Mucosa of gallbladder (tissue), 1 donor: ENCODE results near the gene PKD1L1. TPM values are rescaled to one million over a fixed set of nuclear protein-coding genes. Genes with fewer than 3 reads are reported as not detected.
"Not testable (repeated sequence)": the region's sequence is repeated elsewhere in the genome, so short reads cannot be mapped to it uniquely, and the experiment has no call there.

Experiments used
- DNase-seq: peaks from one replicate; pipeline ENCODE4 v3.0.0-alpha.2; 2020; ENCODE audit warnings: low spot score
- total RNA-seq: library from RNA; stranded (reverse); gene quantifications from one replicate; pipeline ENCODE4 v1.2.1, GENCODE V29; 2021
- donor health status: DM: no; HTN: no; CAD: no.

Gene PKD1L1
- total RNA-seq, 1 donor from 2014 or later = 0.20 TPM

DNA sequence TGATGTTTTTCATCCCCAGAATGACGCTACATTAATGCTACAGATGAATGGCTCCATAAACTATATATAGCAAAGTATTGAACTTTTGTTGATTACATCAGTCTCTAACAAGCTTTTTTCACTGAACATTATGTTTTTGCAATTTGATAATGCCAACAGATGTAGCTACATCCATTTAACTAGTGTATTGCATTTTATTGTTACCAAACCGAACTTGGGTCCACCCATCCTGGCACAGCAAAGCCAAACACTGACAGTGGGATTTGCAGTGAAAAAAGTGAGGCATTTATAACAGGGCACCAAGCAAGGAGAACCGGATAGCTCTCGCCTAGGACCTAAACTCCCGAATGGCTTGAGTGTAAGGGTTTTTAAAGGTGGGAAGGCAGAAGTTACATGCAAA lies 183.5 kb downstream of the PKD1L1 start:
- DNase-seq = no peak

- peak; percentile 32 for DNase-seq
Measured at GRCh38 chr7:47763063-47763974, 184.9 kb downstream of the PKD1L1 start.

GRCh38 chr7:47762746-47763062 lies 185.6 kb downstream of the PKD1L1 start:
- no peak for DNase-seq

DNA sequence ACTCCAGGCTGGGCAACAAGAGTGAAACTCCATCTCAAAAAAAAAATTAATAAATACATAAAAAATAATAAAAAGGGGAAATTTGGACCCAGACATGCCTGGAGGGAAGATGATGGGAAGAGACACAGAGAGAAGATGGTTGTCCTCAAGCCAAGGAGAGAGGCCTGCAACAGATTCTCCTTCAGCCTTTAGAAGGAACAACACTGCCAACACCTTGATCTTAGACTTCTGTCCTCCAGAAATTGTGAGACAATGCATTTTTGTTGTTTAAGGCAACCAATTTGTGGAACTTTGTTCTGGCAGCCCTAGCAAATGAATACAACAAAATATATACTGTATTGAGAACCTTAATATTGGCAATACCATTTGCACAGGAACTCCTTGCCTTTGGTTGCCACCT lies 186.1 kb downstream of the PKD1L1 start:
- no peak for DNase-seq

- no peak for DNase-seq
Measured at GRCh38 chr7:47759056-47759706, 189.1 kb downstream of the PKD1L1 start.

DNA sequence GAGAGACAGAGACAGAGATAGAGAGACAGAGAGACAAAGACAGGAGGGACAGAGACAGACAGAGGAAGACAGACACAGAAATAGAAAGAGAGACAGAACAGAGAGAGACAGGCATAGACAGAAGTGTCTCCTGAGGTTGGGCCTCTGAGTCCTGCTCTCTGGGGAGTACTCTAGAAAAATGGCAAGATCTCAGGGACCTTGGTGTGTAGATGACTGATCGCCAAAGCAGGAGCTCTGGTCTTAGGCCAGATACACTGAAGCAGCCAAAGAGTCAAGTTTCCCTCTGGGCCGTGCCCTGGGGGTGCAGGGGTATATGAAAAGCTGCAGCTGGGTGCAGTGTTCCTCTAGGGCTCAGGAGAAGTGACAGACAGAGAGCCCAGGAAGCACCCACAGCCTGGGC lies 189.7 kb downstream of the PKD1L1 start:
- DNase-seq = no peak

DNA sequence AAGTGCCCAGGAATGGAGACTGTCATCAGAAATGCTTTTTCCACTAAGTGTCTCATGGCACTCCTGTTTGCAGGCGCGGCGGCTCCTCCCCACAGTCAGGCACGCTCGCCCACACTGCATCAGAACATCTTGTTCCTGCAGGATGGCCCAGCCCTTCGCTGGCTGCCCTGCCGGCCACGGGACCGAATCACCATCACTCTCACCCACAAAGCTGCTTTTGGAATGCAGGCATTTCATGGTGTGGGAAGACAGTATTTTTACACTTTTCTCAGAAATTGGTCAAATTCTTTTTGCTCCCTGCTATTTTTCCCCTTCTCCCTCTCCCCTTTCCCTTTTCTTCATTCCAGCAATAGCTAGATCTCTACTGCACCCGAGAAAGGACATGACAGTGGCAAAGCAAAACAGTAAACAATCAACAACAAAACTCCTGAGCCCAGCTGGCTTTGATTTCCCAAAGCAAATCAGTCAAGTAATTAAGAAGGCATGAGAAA lies 190.3 kb downstream of the PKD1L1 start:
- peak; percentile 69 for DNase-seq

GRCh38 chr7:47756636-47757035 lies 191.6 kb downstream of the PKD1L1 start:
- DNase-seq = no peak

- no peak for DNase-seq
Measured at GRCh38 chr7:47755248-47755647, 193.0 kb downstream of the PKD1L1 start.

GRCh38 chr7:47751724-47752123 lies 196.5 kb downstream of the PKD1L1 start:
- not testable (repeated sequence) for DNase-seq

DNA sequence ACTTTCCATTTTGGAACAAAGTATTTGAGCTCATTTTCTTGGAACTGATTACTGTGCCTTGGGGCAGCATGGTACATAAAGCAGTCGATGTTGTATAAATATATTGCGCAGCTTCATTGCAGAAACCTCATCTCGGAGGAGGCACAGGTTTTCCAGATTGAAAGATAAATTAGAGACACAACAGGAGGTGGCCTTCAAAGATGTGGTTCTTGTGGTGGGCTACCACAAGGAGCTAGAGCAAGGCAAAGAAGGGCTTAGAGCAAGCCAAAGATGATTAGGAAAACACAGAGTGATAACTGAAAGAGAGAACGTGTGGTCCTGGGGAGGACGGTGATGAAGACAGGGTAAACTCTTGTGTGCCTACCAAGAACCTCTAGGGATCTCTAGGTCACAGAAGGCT lies 197.2 kb downstream of the PKD1L1 start:
- DNase-seq = no peak

DNA sequence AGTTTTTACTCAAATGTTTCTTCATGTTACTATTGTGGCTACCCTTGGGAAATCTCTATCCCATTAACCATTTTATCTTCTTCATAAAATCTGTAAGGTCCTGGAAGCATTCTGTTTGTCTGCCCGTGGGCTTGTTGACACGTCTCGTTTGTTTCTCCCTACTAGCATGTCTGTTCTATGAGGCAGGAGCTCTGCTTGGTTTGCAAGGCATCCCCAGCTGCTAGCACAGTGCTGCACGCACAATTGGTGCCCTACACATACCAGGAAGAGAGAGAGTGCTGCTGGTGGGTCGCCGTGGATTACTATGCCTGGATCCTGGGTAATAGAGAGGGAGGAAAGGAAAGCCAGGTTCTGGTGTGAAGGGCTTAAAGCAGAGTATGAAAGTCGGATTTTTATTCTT lies 200.2 kb downstream of the PKD1L1 start:
- DNase-seq = no peak

GRCh38 chr7:47747160-47747559 lies 201.1 kb downstream of the PKD1L1 start:
- no peak for DNase-seq

DNA sequence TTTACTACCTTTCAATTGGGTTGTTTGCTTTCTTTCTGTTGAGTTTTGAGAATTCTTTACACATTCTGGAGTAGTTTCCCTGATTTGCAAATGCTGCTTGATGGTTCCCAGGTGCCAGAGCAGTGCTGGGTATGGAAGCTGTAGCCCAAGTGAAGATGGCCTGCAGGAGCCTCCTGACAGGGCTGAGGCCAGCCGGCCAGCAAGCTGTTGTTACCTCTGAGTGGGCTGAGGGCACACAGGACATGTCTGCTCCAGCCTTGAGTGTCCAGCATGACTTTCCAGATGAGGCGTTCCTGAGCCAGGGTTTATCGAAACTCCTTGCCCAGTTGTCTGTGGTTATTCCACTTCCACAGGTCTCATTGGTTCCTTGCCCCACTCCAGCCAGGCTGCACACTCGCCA lies 201.8 kb downstream of the PKD1L1 start:
- no peak for DNase-seq

- no peak for DNase-seq
Measured at GRCh38 chr7:47744883-47745282, 203.4 kb downstream of the PKD1L1 start.

GRCh38 chr7:47743965-47744591 lies 204.2 kb downstream of the PKD1L1 start:
- no peak for DNase-seq

DNA sequence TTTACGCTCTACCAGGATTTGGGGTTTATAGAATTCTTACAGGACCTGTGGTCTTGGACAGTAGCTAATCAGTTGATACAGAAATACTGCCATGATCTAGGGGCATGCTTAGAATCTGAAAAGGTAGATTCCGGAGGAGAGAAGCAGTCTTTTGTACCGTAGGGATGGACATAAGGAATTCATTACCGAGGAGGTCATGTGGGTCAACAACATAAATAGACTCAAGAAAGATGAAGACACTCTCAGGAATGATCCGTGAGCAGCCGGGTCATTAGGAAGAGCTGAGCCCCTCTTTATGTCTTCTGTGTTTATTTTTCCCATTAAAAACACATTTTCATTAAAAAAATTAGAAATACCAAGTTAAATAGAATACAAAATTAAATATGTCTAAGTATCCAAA lies 206.3 kb downstream of the PKD1L1 start:
- no peak for DNase-seq

DNA sequence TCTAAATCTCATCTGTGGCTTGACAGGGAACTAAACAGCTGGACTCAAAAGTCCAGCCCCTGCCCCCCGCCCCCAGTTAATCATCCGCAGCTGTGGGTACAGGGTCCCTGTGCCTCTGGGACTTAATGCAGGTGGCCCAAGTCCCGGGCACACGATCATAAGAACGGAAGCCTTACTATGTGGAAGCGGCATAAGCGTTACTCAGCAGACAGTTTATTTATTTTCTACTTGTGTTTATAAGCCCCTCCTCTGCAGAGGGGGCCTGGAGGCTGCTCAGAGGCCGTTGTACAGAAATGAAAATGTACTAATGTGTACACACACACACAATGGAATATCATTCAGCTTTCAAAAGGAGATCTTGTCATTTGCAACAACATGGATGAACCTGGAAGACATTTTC lies 208.4 kb downstream of the PKD1L1 start:
- DNase-seq = no peak

GRCh38 chr7:47739301-47739875 lies 208.9 kb downstream of the PKD1L1 start:
- DNase-seq = no peak

DNA sequence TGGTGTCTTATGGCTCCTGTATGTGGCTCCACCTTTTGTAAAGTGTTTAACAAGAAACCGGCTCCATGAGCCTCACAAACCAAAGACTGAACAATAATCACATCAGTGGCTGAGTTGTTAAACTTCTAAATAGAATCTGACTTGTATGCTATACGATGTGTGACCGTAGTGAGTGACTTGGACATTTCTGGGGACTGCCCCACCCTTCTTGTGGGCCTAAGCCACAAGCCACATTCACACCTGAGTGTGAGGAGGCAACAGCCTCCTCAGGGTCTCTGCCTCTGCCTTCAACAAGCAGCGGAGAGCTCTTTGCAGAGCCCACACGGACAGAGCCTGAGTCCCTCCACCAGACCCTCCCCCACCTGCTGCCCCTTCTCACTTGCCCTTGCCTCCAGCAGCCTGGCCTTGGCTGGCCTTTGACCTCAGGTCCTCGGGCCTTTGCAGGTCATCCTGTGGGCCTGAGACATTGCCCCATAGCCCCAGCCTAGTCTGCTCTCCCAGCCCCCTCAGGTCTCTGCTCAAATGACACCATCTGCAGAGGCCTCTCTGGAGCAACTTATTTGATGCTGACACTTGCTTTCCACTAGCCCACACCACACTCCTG lies 209.6 kb downstream of the PKD1L1 start:
- no peak for DNase-seq

DNA sequence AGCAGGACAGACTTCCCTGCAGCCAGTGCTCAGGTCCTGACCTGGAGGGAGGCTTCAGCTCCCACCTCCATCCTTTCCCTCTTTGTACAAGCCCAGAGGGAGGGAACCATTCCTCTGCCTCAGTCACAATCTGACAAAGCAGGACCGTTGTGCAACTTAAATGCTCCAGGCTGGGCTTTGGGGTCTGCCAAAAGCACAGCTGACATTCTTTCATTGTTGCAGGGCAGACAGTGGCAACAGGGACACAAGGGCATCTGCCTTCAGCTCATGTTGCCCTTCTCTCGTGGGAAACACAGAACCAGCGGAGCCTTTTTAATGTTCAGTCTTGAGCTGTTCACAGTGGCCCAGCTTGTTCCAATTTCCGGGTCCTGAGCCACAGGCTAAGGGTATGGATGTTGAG lies 210.7 kb downstream of the PKD1L1 start:
- no peak for DNase-seq
